Endothelial cell of umbilical vein (primary cell): ENCODE results near the gene TULP1. TPM values are rescaled to one million over a fixed set of nuclear protein-coding genes. Genes with fewer than 3 reads are reported as not detected.

ENCODE experiments used
- BruUV-seq: library from RNA; stranded (reverse); fragments of 400-500 nt; replicated peaks from 2 replicates; lab custom pipeline; 2021; lab: Mats Ljungman, UMichigan
- CTCF ChIA-PET: fragments of 300-600, 350-600 bp; sonication (Branson Sonifier 250); formaldehyde crosslinking; loops from one replicate; lab custom pipeline; 2021; ENCODE audit warnings: antibody characterized with exemption, inconsistent platforms; lab: Charles Lee
- POLR2A ChIA-PET: fragments of 300-600, 350-600 bp; sonication (Branson Sonifier 250); formaldehyde crosslinking; loops from one replicate; lab custom pipeline; 2021; ENCODE audit warnings: antibody characterized with exemption, inconsistent platforms; lab: Charles Lee
- DNase-seq: peaks from one replicate; pipeline ENCODE4 v3.0.0-alpha.2; 2011; ENCODE audit warnings: low read depth, low spot score
- FAIRE-seq: peaks from 2 replicates; lab custom pipeline; 2011; peaks lifted over from hg19 to GRCh38; lab: Jason Lieb, UNC
- H2AFZ ChIP-seq: 2 replicates; pipeline ENCODE4 v1.6.0; 2012; ENCODE audit warnings: low read depth, low read length, control low read depth, inconsistent platforms
- H3K27ac ChIP-seq: 2 replicates; pipeline ENCODE4 v1.5.1; 2011; ENCODE audit warnings: low read depth, mild to moderate bottlenecking, control low read depth, low read length, moderate library complexity; ENCODE audit not compliant: insufficient read depth
- H3K27me3 ChIP-seq, 2 experiments: 2 replicates each; pipeline versions ENCODE4 v1.6.0 to v1.6.1; 2011; ENCODE audit warnings: low read length in 2 of 2, mixed read lengths in 1 of 2; ENCODE audit not compliant: control insufficient read depth in 2 of 2, insufficient read depth in 2 of 2
- H3K36me3 ChIP-seq, 2 experiments: 2 replicates in 1 of 2; 3 replicates in 1 of 2; pipeline ENCODE4 v1.5.1; 2011; ENCODE audit warnings: low read length in 2 of 2, mild to moderate bottlenecking in 1 of 2, moderate library complexity in 1 of 2; ENCODE audit not compliant: control insufficient read depth in 2 of 2, insufficient read depth in 2 of 2; ENCODE audit errors: extremely low read depth in 1 of 2
- H3K4me1 ChIP-seq: 3 replicates; pipeline ENCODE4 v1.5.1; 2011; ENCODE audit warnings: mild to moderate bottlenecking, low read length; ENCODE audit not compliant: control insufficient read depth, insufficient read depth; ENCODE audit errors: extremely low read depth
- H3K4me2 ChIP-seq: 2 replicates; pipeline ENCODE4 v1.6.1; 2011; ENCODE audit warnings: low read length, control low read depth, mixed read lengths; ENCODE audit not compliant: insufficient read depth
- H3K4me3 ChIP-seq, 3 experiments: fragments of 200-600 bp in 1 of 3; sonication (generic), shearing (Covaris generic) in 1 of 3; replicated peaks in 1 of 3; 2 replicates each; pipeline ENCODE4 v1.5.1; 2011 to 2016; ENCODE audit warnings: control low read depth in 3 of 3, low read length in 3 of 3, mild to moderate bottlenecking in 2 of 3, inconsistent platforms in 1 of 3, low read depth in 1 of 3, moderate library complexity in 1 of 3; ENCODE audit not compliant: insufficient read depth in 1 of 3
- H3K79me2 ChIP-seq: 2 replicates; pipeline ENCODE4 v1.6.0; 2012; ENCODE audit warnings: low read length, inconsistent platforms; ENCODE audit not compliant: control insufficient read depth, insufficient read depth
- H3K9ac ChIP-seq: replicated peaks from 2 replicates; pipeline ENCODE3; 2011; ENCODE audit warnings: low read length, control low read depth; ENCODE audit not compliant: insufficient read depth; ENCODE audit errors: extremely low read depth
- H3K9me1 ChIP-seq: replicated peaks from 3 replicates; pipeline ENCODE4 v1.6.0; 2011; ENCODE audit warnings: mild to moderate bottlenecking, low read length; ENCODE audit not compliant: control insufficient read depth, insufficient read depth; ENCODE audit errors: extremely low read depth
- H3K9me3 ChIP-seq: replicated peaks from 2 replicates; pipeline ENCODE4 v1.5.1; 2012; ENCODE audit warnings: low read length, inconsistent platforms; ENCODE audit not compliant: control insufficient read depth, insufficient read depth
- H4K20me1 ChIP-seq: replicated peaks from 2 replicates; pipeline ENCODE3; 2011; ENCODE audit warnings: mild to moderate bottlenecking, low read length; ENCODE audit not compliant: control insufficient read depth, insufficient read depth; ENCODE audit errors: extremely low read depth
- CTCF ChIP-seq, 2 donors: IDR thresholded peaks; 1 replicate in 1 of 2; 2 replicates in 1 of 2; pipeline ENCODE4 v1.5.1; 2011; ENCODE audit warnings: low read length in 2 of 2, mild to moderate bottlenecking in 2 of 2, moderate library complexity in 2 of 2, control low read depth in 1 of 2, inconsistent platforms in 1 of 2, low read depth in 1 of 2; ENCODE audit not compliant: insufficient read depth in 1 of 2; ENCODE audit errors: extremely low read depth in 1 of 2
- EZH2 ChIP-seq: IDR thresholded peaks from 2 replicates; pipeline ENCODE4 v1.6.1; 2012; ENCODE audit warnings: borderline replicate concordance, low read depth, mild to moderate bottlenecking, moderate library complexity, low read length, inconsistent platforms; ENCODE audit not compliant: severe bottlenecking
- FOS ChIP-seq: IDR thresholded peaks from 2 replicates; pipeline ENCODE4 v1.6.1; 2011; ENCODE audit warnings: mild to moderate bottlenecking, low read length, moderate library complexity, borderline replicate concordance; ENCODE audit not compliant: insufficient read depth
- GATA2 ChIP-seq: IDR thresholded peaks from 2 replicates; pipeline ENCODE4 v1.7.0; 2011; ENCODE audit warnings: low read depth, mild to moderate bottlenecking, moderate library complexity, mixed read lengths, low read length; ENCODE audit not compliant: insufficient read length, insufficient read depth
- JUN ChIP-seq: IDR thresholded peaks from 2 replicates; pipeline ENCODE4 v1.6.1; 2011; ENCODE audit warnings: borderline replicate concordance, low read depth; ENCODE audit not compliant: insufficient read length, insufficient read depth
- MAX ChIP-seq: IDR thresholded peaks from 2 replicates; pipeline ENCODE4 v1.6.1; 2011; ENCODE audit not compliant: insufficient read depth, insufficient read length
- MYC ChIP-seq: IDR thresholded peaks from one replicate; pipeline ENCODE4 v1.6.1; 2011; ENCODE audit warnings: mild to moderate bottlenecking, low read depth, low read length
- POLR2A ChIP-seq: IDR thresholded peaks from 2 replicates; pipeline ENCODE4 v1.6.1; 2012; ENCODE audit warnings: low read depth, mild to moderate bottlenecking, control low read depth, low read length
- POLR2AphosphoS5 ChIP-seq: IDR thresholded peaks from 2 replicates; pipeline ENCODE4 v1.6.1; 2012; ENCODE audit warnings: low read depth, mild to moderate bottlenecking, control low read depth, low read length, moderate library complexity; ENCODE audit not compliant: insufficient read depth
- dilution Hi-C: fragments of 300-500 bp; cut with MboI; formaldehyde crosslinking; loops from one replicate; pipeline ENCODE4 v1.15.0; 2019; ENCODE audit warnings: low sequenced_read_pairs; ENCODE audit not compliant: extremely low pct_ligation_motif_present
- intact Hi-C: fragments of 100-400 bp; cut with micrococcal nuclease; formaldehyde crosslinking; loops from one replicate; pipeline ENCODE4 v1.10.0; 2022
- polyA plus RNA-seq, 4 experiments: library from polyadenylated mRNA; depleted of rRNA in 3 of 4; stranded (reverse) in 3 of 4; unstranded in 1 of 4; fragments of >200 nt; gene quantifications; 2 replicates each; pipeline versions ENCODE4 v1.2.1 to v1.2.3, GENCODE V29; 2011 to 2012; ENCODE audit warnings: missing spikeins in 1 of 4
- total RNA-seq: library from RNA; stranded (reverse); gene quantifications from 2 replicates; pipeline ENCODE4 v1.2.3, GENCODE V29; 2021

Gene TULP1
- total and polyA plus RNA-seq, 2 donors (not counting 3 experiments of a cell fraction or from before 2014, with no cell fraction given) = not detected

- CTCF ChIA-PET = interaction anchor here (2.0 kb wide), 1 partner anchor 10 kb away, joined by 4 read pairs; no protein-coding TSS in a partner anchor
- DNase-seq (no peak), FAIRE-seq (no peak)
- intact Hi-C loops = no loop called here
- H2AFZ ChIP-seq = no peak overlapping the region
- H3K4me2 ChIP-seq = no peak overlapping the region
- POLR2A ChIA-PET = no interaction called here
- peaks cover 2% of the 10 kb centered on the region in 2 experiments for H3K27me3 ChIP-seq
- H3K9ac ChIP-seq = no peak overlapping the region
- no peaks in the 10 kb centered on the region for H3K4me1 ChIP-seq
- H3K4me3 ChIP-seq = no peak overlapping the region
- no peaks in the 10 kb centered on the region for H3K9me3 ChIP-seq
- H3K27ac ChIP-seq = no peak overlapping the region
- no peaks in the 10 kb centered on the region for H3K79me2 ChIP-seq
- H3K36me3 ChIP-seq = no peaks in the 10 kb centered on the region
- H3K9me1 ChIP-seq = no peaks in the 10 kb centered on the region
- no peaks in the 10 kb centered on the region for H4K20me1 ChIP-seq
- no TSS peak for BruUV-seq
- TF ChIP-seq POLR2A = no peak
- TF ChIP-seq EZH2 = no peak
- TF ChIP-seq FOS = no peak
- no peak for TF ChIP-seq MYC
- TF ChIP-seq CTCF (IDR thresholded peaks at IDR 0.05; ENCODE audit: extremely low read depth in 1 of 2, insufficient read depth in 1 of 2, low read depth in 1 of 2, low read length in 2 of 2) = no peak
- no peak for TF ChIP-seq JUN
- dilution Hi-C loops = no loop called here
Observed at GRCh38 chr6:35557239-35557638, 44.5 kb upstream of the TULP1 start.

- H3K4me3 ChIP-seq = no peak overlapping the region
- H3K27me3 ChIP-seq = peaks cover 2% of the 10 kb centered on the region in 2 experiments
- ChIA-PET CTCF (interaction anchor here (1.2 to 5.4 kb wide), 4 partner anchors 13 to 183 kb away, joined by 3 to 85 read pairs (median 4); no protein-coding TSS in a partner anchor), POLR2A (no interaction called here)
- no peaks in the 10 kb centered on the region for H3K9me1 ChIP-seq
- H3K27ac ChIP-seq = no peak overlapping the region
- no peaks in the 10 kb centered on the region for H3K79me2 ChIP-seq
- no peak for FAIRE-seq
- dilution Hi-C loops = no loop called here
- intact Hi-C loops = no loop called here
- no peak overlapping the region for H3K9ac ChIP-seq
- H2AFZ ChIP-seq = no peak overlapping the region
- no TSS peak for BruUV-seq
- H4K20me1 ChIP-seq = no peaks in the 10 kb centered on the region
- no peak for TF ChIP-seq MYC
- no peak for TF ChIP-seq EZH2
- TF ChIP-seq POLR2A = no peak
- no peak for TF ChIP-seq CTCF (IDR thresholded peaks at IDR 0.05; ENCODE audit: extremely low read depth in 1 of 2, insufficient read depth in 1 of 2, low read depth in 1 of 2, low read length in 2 of 2)
- no peak for TF ChIP-seq POLR2AphosphoS5
- no peak for TF ChIP-seq MAX
- TF ChIP-seq FOS = no peak
- TF ChIP-seq JUN = no peak
- TF ChIP-seq GATA2 = no peak
- no peaks in the 10 kb centered on the region for H3K4me1 ChIP-seq
- H3K36me3 ChIP-seq = no peaks in the 10 kb centered on the region
- no peak overlapping the region for H3K4me2 ChIP-seq
- no peaks in the 10 kb centered on the region for H3K9me3 ChIP-seq
- DNase-seq = no peak
Observed at GRCh38 chr6:35554811-35555210, 42.1 kb upstream of the TULP1 start.
